Measurements from ENCODE around the gene ZRANB1. TPM values are rescaled to one million over a fixed set of nuclear protein-coding genes. Genes with fewer than 3 reads are reported as not detected.
"Not testable (repeated sequence)": the region's sequence is repeated elsewhere in the genome, so short reads cannot be mapped to it uniquely, and the experiment has no call there.

Gene ZRANB1
- total RNA-seq, 1 donor from 2014 or later: 27.2 TPM

DNA sequence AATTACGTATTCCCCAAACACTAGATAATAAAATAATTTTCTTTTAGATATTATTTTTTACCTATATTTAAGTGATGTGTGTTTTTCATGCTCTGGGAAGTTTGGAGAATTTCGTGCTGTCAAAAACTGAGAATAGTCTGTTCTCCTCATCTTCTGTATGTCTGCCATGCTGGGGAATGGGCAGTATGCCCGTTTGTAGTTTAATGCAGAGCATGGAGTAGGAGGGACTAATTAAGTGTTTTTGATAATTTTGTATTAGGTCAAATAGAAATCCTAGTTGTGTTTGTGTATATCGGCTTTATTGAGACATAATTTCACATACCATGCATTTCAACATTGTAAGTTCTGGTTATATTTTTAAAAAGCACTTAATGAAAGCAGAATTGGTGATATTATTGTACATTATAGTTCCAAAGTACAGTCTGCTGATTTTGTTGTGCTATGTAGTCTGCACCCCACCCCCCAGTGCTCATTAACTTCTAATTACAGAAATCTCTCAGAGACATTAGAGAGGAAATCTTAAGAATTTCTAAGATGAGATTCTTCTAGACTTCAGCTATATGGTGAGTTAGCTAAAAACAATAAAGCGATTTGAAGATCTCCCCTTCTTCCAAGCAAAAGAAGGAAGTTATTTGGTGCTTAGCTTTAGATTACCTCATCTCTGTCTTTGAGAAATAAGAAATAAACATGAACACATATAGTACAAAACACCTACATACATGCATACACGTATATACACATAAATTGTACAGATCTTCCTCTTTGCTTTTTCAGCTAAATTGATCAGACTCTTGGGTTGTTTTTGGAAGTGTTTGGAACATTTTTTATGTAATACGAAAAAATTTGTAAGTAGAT, 22.2 kb downstream of the ZRANB1 start:
- no peak for DNase-seq (ENCODE audit: low read depth)

DNA sequence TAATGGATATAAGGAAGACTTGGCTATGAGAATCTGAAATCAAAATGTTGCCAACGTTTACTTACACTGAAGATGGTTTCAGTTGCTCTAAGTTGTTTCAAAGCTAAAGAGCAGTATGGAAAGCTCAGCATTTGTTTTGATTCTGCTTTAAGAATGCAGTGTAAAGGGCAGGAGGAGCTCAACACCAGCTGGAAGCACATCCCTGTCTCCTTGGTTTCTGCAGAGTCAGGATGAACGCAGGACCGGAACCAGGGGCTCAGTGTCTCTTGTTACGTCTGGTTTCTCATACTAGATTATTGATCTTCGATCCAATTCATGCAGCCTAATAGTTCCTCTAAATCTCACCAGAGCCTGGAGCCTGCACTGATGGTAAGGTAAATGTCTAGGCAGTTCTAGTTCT, 24.1 kb downstream of the ZRANB1 start:
- DNase-seq (ENCODE audit: low read depth): no peak

DNA sequence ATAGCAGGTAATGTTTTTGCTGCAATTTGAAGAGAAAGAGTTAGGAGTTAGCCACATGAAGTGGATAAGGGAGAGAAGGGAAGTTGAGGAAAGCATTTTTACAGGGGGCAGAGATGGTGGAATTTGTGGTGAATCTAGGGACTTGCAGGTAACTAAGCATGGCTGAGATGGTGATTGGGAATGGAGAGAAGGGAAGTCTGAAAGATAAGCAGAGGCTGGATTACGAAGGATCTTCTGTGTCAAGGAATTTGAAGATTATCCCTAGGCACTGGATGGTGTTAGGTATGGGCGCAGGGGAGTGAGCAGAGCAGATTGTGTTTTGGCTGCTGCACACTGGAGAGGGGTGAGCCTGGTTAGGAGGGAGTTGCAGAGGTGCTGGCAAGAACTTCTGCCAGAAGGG, 25.3 kb downstream of the ZRANB1 start:
- DNase-seq (ENCODE audit: low read depth): no peak

DNA sequence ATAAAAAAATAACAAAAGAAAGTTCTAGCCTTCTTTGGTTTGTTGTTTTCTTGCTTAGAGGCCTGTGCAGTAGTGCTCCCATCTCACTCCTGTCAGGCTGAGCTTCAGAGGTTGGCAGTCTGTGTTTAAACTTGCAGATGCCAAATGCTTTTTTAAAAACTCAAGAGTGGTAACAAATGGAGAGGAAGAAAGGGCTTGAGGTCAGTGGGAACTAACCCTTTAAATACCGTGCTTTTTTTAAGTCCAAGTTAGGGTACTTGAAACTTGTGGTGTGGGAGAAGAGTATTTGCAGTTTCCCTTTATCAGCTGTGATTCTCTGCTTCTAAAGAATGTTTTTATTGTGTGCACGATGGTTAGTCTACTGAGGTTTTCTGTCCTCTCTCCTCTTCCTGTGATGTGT, 29.4 kb downstream of the ZRANB1 start:
- DNase-seq (ENCODE audit: low read depth): no peak

DNA sequence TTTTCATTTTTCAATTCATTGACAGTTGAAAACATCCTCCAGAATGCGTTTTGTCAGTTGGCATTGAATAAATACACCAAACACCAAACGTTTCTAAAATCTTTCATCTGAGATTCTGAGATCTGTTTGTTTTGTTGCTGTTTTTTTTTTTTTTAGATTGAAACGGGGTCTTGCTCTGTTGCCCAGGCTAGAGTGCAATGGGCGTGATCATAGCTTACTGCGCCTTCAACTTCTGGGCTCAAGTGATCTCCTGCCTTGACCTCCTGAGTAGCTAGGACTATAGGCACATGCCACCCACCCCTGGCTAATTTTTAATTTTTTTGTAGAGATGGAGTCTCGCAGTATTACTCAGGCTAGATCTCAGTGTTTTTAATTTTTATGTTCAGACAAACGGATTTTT, 30.7 kb downstream of the ZRANB1 start:
- no peak for DNase-seq (ENCODE audit: low read depth)

DNA sequence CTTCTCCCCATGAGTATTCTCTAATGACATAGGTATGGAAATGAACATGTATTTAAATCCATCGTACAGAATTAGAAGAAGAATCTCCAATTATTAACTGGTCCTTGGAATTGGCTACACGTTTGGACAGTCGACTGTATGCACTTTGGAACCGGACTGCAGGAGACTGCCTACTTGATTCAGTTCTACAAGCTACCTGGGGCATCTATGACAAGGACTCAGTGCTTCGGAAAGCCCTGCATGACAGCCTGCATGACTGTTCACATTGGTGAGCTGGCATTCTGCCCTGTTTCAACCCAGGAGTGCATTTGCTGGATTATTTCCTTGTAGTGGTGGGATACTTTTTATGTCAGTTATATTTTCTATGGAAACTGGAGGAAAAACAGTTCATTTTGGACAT, 32.2 kb downstream of the ZRANB1 start:
- DNase-seq (ENCODE audit: low read depth): no peak

DNA sequence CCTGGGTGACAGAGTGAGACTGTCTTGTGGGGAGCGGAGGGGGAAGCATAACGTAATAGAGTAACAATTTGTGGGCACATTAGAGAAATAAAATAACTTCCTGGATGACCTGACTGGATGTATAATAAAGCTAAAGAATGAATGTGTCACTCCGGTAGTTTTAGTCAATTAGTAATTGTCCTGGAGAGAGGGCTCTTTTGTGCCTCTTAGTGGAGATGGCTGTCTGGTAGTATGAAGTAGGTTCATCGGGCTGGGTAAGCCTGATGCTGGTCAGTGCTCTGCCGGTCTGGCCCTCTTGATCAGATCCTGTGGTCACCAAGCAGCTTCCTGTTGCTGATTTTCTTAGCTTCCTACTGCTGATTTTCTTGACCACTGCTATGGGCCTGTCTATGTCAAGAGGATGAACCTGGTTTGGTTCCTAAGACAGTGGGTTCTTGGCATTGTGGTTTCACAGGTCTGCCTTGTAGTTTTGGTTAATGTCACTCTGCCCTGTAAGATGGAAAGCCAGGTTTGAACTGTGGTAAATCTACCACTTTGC, 34.1 kb downstream of the ZRANB1 start:
- DNase-seq (ENCODE audit: low read depth): peak; percentile 17

DNA sequence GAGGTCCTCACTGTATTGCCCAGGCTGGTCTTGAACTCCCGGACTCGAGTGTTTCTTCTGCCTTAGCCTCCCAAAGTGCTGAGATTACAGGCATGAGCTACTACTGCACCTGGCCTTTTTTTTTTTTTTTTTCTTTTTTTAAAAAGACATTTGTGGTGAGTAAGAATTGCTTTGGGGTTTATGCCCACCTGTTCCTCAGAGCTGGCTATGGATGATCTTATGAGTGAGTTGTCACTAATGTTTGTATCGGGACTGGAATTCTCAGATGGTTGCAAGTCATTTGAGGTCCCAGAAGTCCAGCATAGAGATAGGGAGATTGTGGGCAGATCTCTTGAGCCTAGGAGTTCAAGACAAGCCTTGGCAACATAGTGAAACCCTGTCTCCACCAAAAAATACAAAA, 35.2 kb downstream of the ZRANB1 start:
- no peak for DNase-seq (ENCODE audit: low read depth)

DNA sequence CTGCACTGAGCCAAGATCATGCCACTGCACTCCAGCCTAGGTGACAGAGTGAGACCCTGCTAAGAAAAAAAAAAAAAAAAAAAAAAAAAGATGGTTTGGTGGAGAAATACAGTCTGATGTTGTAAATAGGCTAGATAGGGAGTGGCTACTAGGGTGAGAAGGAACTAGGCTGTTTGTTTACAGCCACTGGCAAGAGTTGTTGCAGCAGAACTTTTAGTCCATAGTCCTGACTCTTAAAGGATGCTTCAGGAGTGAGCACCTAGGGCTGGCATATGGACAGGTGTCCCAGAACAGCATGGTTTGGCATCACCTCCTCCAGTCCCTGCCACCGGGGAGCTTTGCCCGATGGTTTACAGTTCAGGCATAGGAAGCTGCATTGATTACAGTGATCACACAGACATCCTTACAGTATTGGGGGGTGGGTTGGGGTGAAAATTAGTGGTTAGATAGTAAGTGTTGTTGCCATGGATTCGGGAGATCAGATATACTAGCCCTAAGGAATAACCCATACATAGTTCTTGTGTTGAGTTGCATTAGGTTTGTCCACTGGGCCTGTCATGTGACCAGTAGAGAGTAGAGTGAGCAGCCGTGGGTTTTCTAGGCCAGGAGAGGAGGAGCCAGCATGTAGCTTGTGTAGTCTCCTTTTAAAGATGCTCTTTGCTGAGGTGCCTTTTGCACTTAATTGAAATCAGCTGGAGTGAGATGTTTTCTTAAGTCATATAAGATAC, 35.9 kb downstream of the ZRANB1 start:
- DNase-seq (ENCODE audit: low read depth): no peak

DNA sequence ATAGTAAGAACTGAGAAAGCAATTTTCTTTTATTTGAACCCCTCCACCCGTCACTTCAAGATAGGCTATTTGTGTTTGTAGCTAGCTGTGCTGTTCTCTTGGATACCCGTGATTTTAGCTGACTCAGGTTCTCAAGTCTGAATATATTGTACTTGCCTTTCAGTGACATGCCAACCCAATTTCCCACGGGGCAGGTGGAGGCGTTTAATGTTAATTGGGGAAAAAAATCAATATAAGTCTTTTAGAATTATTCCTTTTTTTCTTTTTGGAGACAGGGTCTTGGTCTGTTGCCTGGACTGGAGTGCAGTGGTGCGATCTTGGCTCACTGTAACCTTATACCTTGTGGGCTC, 36.4 kb downstream of the ZRANB1 start:
- DNase-seq (ENCODE audit: low read depth): no peak

DNA sequence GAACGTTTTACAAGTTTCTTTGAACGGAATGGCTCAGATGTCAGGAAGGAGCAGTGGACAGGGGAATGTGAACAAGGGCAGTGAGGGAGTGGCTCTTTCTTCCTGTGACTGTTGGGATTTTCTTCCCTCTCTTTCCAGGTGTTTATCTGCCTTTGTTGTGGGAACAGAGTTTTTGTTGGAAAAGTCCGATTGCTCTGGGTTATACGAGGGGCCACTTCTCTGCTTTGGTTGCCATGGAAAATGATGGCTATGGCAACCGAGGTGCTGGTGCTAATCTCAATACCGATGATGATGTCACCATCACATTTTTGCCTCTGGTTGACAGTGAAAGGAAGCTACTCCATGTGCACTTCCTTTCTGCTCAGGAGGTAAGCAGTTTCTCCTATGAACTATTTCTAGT, 41.4 kb downstream of the ZRANB1 start:
- no peak for DNase-seq (ENCODE audit: low read depth)

DNA sequence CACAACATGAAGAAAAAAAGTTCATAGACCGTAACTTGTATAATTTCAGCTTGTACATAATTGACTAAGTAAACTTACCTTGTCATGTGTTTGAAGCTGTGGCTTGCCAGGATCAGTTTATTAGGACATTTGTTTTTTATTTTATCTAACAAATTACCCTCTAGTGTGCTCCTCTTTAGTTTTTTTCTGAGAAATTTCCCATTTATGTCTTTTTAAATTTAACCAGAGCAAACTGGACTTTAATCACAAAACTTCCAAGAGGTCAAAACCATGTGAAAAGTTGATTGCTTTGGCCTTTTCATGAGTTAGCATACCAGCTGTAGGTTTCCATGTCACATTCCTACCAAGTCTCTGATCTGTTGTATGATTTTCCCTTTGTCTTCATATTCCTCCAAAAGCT, 42.5 kb downstream of the ZRANB1 start:
- DNase-seq (ENCODE audit: low read depth): no peak

DNA sequence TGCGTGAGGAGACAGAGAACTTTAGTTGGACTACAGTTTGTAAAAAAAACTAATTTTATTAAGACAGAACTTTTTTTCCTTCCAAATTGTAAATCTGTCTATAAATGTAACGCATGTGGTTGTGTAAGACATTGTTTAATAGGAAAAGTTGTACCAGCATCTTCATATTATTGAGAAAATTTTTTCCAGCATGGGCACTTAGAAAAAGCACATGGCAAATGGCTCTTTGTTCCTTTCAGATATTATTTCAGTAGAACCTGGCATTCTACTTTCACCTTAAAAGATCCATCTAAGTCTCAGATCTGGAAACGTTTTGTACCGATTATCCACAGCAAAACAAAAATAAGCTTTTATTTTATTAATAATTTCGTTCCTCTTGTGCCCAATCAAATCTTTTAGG, 43.2 kb downstream of the ZRANB1 start:
- DNase-seq (ENCODE audit: low read depth): no peak

DNA sequence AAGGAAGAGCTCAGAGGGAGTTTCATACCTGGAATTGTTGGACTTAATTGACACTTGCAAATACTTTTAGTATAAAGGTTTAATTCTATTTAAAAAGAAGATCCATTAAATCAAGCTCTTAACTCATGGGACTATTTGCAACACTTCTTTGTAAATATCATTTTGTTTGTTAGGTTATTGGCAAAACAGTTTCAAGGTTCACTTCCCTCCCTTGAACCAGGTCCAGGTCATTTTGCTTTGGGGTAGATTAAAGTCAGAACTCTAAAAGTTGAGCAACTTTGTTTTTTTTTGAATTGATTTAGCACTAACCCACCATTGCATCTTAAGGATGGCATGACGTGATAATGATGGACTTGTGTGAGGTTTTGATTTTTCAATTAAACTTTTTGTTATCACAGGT, 45.9 kb downstream of the ZRANB1 start:
- peak; percentile 15 for DNase-seq (ENCODE audit: low read depth)

DNA sequence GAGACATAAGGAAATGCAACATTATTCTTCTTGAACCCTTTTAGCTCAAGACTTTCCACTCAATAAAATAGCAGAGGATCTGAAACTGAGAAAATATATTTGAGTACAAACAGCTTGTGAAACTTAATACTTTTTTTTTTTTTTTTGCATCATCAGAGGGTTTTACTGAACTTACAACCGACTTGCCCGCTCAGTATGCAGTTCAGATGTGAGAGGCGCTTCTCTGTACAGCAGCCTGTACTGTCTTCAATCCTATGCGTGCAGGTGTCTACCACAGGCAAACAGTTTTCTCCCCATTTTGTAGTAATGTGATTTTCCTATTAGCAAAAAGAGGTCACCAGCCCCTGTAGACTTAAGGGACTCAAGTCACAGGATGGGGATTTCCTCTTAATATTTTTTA, 46.8 kb downstream of the ZRANB1 start:
- not testable (repeated sequence) for DNase-seq (ENCODE audit: low read depth)

DNA sequence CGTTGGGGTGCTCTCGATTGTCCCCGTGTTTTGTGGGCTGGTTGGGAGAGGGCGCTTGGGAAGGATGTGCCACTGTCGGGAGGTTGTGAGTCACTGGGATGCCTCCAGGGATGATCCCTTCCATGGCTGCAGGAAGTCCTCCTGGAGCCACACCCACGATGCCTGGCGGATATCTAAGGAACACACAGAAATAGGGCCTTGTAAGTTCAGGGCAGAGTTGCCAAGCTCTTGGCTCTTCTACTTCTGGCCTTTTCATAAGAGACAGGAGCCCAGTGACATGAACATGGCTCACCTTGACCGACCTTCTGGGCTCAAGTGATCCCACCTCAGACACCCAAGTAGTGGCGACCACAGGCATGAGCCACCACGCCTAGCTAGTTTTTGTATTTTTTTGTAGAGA, 47.6 kb downstream of the ZRANB1 start:
- DNase-seq (ENCODE audit: low read depth): no peak

DNA sequence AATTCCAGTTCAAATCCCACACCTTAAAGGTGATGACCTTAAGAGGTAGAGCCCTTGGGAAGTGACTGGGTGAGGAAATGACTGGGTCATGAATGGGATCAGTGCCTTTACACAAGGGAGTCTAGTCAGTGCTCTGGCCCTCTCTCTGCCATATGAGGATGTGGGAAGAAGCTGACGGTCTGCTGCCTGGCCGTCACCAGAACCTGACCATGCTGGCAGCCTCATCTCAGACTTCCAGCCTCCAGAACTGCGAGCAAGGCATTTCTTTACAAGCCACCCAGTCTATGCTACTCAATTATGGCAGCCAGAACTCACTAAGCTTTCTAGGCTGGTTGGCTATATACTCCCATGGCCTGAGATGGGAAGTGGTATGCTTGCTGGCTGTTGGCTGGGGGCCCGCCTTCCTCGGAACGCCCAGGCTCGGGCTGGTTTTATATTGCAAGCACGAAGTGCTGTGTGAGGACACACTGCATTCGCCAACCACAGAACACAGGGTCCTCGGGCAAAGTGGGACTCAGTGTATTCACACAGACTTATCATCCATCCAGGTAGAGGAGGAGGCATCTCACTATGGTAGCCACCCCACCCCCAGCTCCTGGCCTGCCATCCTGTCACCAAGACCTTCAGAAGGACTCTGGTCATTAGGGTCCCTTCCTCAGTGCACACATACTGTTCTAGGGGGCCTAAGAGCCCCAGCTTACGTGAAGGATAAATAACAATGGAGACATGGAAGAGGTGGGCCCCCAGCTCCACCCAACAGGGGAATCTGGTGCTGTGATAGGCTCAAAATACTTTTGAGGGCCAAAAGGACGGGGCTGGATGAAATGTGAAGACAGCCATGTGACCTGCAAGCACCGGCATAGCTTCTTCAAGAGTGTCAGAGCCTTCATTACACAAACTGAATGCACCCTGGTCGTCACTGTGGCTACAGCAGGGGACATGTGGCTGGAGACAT, 49.0 kb downstream of the ZRANB1 start:
- DNase-seq (ENCODE audit: low read depth): no peak

DNA sequence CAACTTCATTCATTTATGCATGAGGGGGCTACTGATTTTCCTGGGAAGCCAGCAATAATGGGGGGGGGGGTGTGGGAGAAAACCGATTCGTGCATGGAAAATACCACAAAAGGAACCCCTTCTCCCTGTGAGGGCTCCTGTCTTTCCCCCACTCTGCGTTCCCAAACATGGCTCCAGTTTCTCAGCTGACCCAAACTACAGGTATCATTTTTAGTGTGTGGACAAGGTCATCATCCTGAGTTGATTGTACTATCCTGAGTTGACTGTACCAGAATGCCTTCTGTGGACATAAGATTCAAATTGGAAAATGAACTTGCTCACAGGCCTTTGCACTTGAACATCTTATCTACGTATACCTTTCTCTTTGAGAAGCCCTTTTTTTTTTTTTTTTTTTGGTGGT, 49.9 kb downstream of the ZRANB1 start:
- DNase-seq (ENCODE audit: low read depth): no peak

DNA sequence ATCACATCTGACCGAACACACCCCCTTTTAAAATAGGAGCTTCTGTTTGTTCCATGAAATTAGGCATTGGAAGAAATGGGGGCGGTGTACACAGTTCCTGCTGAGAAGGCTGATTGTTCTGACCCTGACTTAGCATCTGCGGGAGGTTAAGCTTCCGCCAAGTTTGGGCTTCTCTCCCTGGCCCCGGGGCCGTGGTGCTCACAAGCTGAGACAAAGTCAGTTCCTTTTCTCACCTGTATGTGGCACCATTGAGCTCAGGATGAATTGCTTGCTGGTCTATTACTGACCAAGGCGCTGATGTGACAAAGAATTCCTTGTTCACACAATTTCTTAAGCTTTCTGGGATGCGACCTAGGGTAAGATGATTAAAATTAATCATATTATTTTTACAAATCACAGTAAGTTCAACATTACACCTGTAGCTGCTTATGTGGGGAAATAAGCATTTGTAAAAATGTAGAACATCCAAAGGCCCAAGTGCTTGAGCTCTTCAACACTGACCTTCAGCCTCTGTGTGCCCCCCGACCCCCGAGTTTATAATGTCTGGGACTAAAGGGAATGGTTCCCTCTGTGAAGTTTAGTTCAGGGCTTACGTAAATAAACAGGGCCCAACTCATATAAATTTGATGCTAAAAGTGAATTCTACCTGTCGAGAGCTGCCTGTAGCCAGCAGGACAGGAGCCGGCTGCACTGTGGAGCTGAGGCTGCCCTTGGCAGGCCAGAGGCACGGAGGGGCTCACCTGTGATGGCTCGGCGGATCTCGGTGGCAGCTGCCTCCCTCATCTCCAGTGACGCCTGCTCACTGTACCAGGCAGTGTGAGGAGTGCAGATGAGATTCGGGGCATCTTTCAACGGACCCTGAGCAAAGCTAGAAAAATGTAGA, 50.8 kb downstream of the ZRANB1 start:
- peak; percentile 53 for DNase-seq (ENCODE audit: low read depth)

DNA sequence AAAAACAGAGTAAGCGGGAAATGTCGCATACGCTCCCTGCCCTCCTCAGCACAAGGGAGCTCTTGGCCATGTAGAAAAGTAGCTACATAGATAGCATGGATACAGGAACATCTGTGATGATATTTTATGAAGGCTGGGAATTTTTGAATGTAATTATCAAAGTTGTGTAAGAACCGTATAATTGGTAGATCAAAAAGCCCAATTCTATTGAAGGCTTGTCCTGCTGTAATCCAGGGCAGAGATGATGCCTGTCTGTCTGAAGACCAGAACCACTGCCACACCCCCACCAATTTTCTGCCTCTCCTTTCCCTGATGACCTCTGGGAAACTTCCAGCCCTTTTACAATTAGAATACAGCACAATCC, 51.4 kb downstream of the ZRANB1 start:
- DNase-seq (ENCODE audit: low read depth): no peak

Data from renal cortical epithelial cell (primary cell).